Measurements from ENCODE around the gene DYNAP. TPM values are rescaled to one million over a fixed set of nuclear protein-coding genes. Genes with fewer than 3 reads are reported as not detected.

The DYNAP gene
- not detected for total RNA-seq
- total RNA-seq (2013) = not detected

DNA sequence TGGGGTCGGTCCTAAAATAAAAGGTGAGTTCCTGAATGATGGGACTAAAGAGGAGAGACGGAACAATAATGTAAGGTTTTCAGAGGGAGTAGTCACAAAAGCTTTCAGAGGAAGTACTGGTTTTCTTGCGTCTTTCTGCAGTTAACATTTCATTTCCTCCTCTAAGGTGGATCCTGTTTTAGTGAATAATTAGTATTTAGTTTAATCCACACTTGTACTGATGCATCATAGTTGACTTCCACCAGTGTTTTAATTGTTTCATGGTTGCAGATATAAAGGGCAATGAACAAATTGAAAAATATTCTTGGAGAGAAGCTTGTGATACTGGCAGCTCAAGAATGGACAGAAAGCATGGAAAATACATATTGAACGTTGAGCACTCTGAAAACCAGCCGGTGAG, at the start of gene DYNAP:
TSS of gene DYNAP (plus strand) at position 301 of the 400 bp plus-strand sequence. CDS start at position 339, 38 bp downstream.
- WGBS (ENCODE audit: insufficient coverage) = 75% methylated on average over 4 of the region's 5 CpGs
- Histone ChIP-seq H3K9me3 (ENCODE audit: control insufficient read depth, insufficient read depth, low read length) (no peaks in the 10 kb centered on the region), H3K36me3 (ENCODE audit: control insufficient read depth, insufficient read depth, low read length) (no peaks in the 10 kb centered on the region), H3K4me3 (ENCODE audit: low read length) (no peak within 1 kb of the TSS), H3K27me3 (ENCODE audit: control insufficient read depth, insufficient read depth, low read length) (no peaks in the 10 kb centered on the region), H3K27ac (ENCODE audit: low read length) (no peak within 1 kb of the TSS), H3K4me1 (ENCODE audit: control insufficient read depth, insufficient read depth, low read length) (no peaks in the 10 kb centered on the region)
- TF ChIP-seq, protein P1, sequence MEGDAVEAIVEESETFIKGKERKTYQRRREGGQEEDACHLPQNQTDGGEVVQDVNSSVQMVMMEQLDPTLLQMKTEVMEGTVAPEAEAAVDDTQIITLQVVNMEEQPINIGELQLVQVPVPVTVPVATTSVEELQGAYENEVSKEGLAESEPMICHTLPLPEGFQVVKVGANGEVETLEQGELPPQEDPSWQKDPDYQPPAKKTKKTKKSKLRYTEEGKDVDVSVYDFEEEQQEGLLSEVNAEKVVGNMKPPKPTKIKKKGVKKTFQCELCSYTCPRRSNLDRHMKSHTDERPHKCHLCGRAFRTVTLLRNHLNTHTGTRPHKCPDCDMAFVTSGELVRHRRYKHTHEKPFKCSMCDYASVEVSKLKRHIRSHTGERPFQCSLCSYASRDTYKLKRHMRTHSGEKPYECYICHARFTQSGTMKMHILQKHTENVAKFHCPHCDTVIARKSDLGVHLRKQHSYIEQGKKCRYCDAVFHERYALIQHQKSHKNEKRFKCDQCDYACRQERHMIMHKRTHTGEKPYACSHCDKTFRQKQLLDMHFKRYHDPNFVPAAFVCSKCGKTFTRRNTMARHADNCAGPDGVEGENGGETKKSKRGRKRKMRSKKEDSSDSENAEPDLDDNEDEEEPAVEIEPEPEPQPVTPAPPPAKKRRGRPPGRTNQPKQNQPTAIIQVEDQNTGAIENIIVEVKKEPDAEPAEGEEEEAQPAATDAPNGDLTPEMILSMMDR (IDR thresholded peaks at IDR 0.05) = no peak
- no peak for ATAC-seq
- Mint-ChIP-seq H3K4me1 (no peaks in the 10 kb centered on the region), H3K27ac (no peak within 1 kb of the TSS), H3K9me3 (no peaks in the 10 kb centered on the region), H3K27me3 (ENCODE audit: low read depth in 2 of 2) (peaks cover 3 to 22% of the 10 kb centered on the region in 2 donors), H3K4me3 (no peak within 1 kb of the TSS), H3K36me3 (no peaks in the 10 kb centered on the region)
- no peak for DNase-seq
- intact Hi-C loops (cut with micrococcal nuclease) = no loop called here

DNA sequence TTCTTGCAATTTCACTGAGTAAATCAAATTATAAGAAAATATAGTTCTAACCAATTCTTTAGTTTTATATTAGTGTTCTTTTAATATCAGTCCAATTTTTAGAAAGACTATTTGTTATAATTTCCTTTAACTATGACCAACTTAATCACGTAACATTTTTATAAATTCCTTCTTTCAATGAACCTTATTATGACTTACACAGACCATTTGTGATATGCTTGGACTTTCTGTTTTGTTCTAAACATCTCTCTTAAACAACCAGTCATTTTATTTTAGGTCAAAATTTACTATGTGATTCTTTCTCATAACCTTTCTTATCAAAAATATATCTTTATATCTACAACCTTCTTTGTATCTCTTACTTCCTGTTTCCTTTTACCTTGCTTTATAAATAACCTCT, 39.5 kb upstream of the DYNAP start:
- Mint-ChIP-seq H3K4me3 (no peak overlapping the region), H3K4me1 (no peaks in the 10 kb centered on the region), H3K27ac (no peak overlapping the region), H3K9me3 (no peaks in the 10 kb centered on the region), H3K27me3 (ENCODE audit: low read depth in 2 of 2) (no peaks in the 10 kb centered on the region), H3K36me3 (no peaks in the 10 kb centered on the region)
- Histone ChIP-seq H3K4me1 (ENCODE audit: control insufficient read depth, insufficient read depth, low read length) (no peaks in the 10 kb centered on the region), H3K27ac (ENCODE audit: low read length) (no peak overlapping the region), H3K9me3 (ENCODE audit: control insufficient read depth, insufficient read depth, low read length) (no peaks in the 10 kb centered on the region), H3K27me3 (ENCODE audit: control insufficient read depth, insufficient read depth, low read length) (no peaks in the 10 kb centered on the region), H3K36me3 (ENCODE audit: control insufficient read depth, insufficient read depth, low read length) (no peaks in the 10 kb centered on the region), H3K4me3 (ENCODE audit: low read length) (no peak overlapping the region)
- ATAC-seq (no peak), DNase-seq (no peak)
- 100% methylated on average over 1 of the region's 1 CpG for WGBS (ENCODE audit: insufficient coverage)
- TF ChIP-seq, protein P1 (IDR thresholded peaks at IDR 0.05) = no peak
- intact Hi-C loops (cut with micrococcal nuclease) = no loop called here

- no peak for DNase-seq
- Histone ChIP-seq H3K4me3 (ENCODE audit: low read length) (no peak overlapping the region), H3K36me3 (ENCODE audit: control insufficient read depth, insufficient read depth, low read length) (no peaks in the 10 kb centered on the region), H3K27me3 (ENCODE audit: control insufficient read depth, insufficient read depth, low read length) (no peaks in the 10 kb centered on the region), H3K27ac (ENCODE audit: low read length) (no peak overlapping the region), H3K9me3 (ENCODE audit: control insufficient read depth, insufficient read depth, low read length) (no peaks in the 10 kb centered on the region), H3K4me1 (ENCODE audit: control insufficient read depth, insufficient read depth, low read length) (no peaks in the 10 kb centered on the region)
- TF ChIP-seq, protein P1 (IDR thresholded peaks at IDR 0.05) = no peak
- Mint-ChIP-seq H3K9me3 (no peaks in the 10 kb centered on the region), H3K4me1 (no peaks in the 10 kb centered on the region), H3K36me3 (no peaks in the 10 kb centered on the region), H3K27ac (no peak overlapping the region), H3K4me3 (no peak overlapping the region), H3K27me3 (ENCODE audit: low read depth in 2 of 2) (peaks cover 0 to 3% of the 10 kb centered on the region in 2 donors)
- WGBS (ENCODE audit: insufficient coverage) = 93% methylated on average over 2 of the region's 2 CpGs
- no peak for ATAC-seq
- intact Hi-C loops (cut with micrococcal nuclease) = no loop called here
These were observed 35.8 kb upstream of the DYNAP start for GRCh38 chr18:54555286-54555685.

- Histone ChIP-seq H3K27ac (ENCODE audit: low read length) (no peak overlapping the region), H3K36me3 (ENCODE audit: control insufficient read depth, insufficient read depth, low read length) (no peaks in the 10 kb centered on the region), H3K9me3 (ENCODE audit: control insufficient read depth, insufficient read depth, low read length) (no peaks in the 10 kb centered on the region), H3K27me3 (ENCODE audit: control insufficient read depth, insufficient read depth, low read length) (no peaks in the 10 kb centered on the region), H3K4me3 (ENCODE audit: low read length) (no peak overlapping the region), H3K4me1 (ENCODE audit: control insufficient read depth, insufficient read depth, low read length) (no peaks in the 10 kb centered on the region)
- Mint-ChIP-seq H3K4me3 (no peak overlapping the region), H3K4me1 (no peaks in the 10 kb centered on the region), H3K27me3 (ENCODE audit: low read depth in 2 of 2) (peaks cover 0 to 3% of the 10 kb centered on the region in 2 donors), H3K36me3 (no peaks in the 10 kb centered on the region), H3K9me3 (no peaks in the 10 kb centered on the region), H3K27ac (no peak overlapping the region)
- ATAC-seq = no peak
- intact Hi-C loops (cut with micrococcal nuclease) = no loop called here
- TF ChIP-seq, protein P1 (IDR thresholded peaks at IDR 0.05) = no peak
- 100% methylated on average over 1 of the region's 1 CpG for WGBS (ENCODE audit: insufficient coverage)
- no peak for DNase-seq
These were observed 35.0 kb upstream of the DYNAP start for GRCh38 chr18:54555996-54556395.
